K562 (cell line): ENCODE results near the gene RALGAPB. TPM values are rescaled to one million over a fixed set of nuclear protein-coding genes. Genes with fewer than 3 reads are reported as not detected.

Experiments used
- ATAC-seq: fragments of 200-7000 bp; cut with Tn5 transposase; 3 replicates; pipeline ENCODE4 v1.9.1; 2020; ENCODE audit warnings: moderate library complexity
- BruUV-seq: library from RNA; stranded (reverse); fragments of 400-500 nt; replicated peaks from 2 replicates; lab custom pipeline; 2021; lab: Mats Ljungman, UMichigan
- CTCF ChIA-PET: fragments of 300-600 bp; formaldehyde crosslinking; extraction: SDS; loops from one replicate; lab custom pipeline; 2021; ENCODE audit warnings: low intra/inter-chr PET ratio; lab: Yijun Ruan, JAX
- POLR2A ChIA-PET: fragments of 300-600, 350-650 bp; sonication (Branson Sonifier 250); formaldehyde crosslinking; extraction: SDS; loops from one replicate; lab custom pipeline; 2021; ENCODE audit warnings: antibody characterized with exemption, inconsistent platforms; lab: Yijun Ruan, JAX
- DNase-seq, 4 experiments: peaks; one replicate each; pipeline versions ENCODE4 v3.0.0 to v3.0.0-alpha.2; 2011 to 2018; ENCODE audit warnings: low spot score in 3 of 4, mixed read lengths in 3 of 4; ENCODE audit errors: extremely low read depth in 1 of 4
- FAIRE-seq: peaks from 2 replicates; lab custom pipeline; 2011; peaks lifted over from hg19 to GRCh38; lab: Jason Lieb, UNC
- H2AFZ ChIP-seq: 2 replicates; pipeline ENCODE4 v1.6.0; 2011; ENCODE audit warnings: low read depth, low read length, control low read depth, inconsistent platforms
- H3K27ac ChIP-seq: fragments of 200-600 bp; 3 replicates; pipeline ENCODE4 v1.8.0; 2011; ENCODE audit warnings: low read depth, mild to moderate bottlenecking, control low read depth, inconsistent platforms, low read length, moderate library complexity, mixed read lengths; ENCODE audit errors: extremely low read depth
- H3K27me3 ChIP-seq, 2 experiments: fragments of 300-600 bp in 1 of 2; 2 replicates in 1 of 2; 3 replicates in 1 of 2; pipeline versions ENCODE4 v1.6.0 to v1.8.0; 2011; ENCODE audit warnings: inconsistent platforms in 2 of 2, low read length in 2 of 2, mild to moderate bottlenecking in 1 of 2, mixed read lengths in 1 of 2, moderate library complexity in 1 of 2; ENCODE audit not compliant: control insufficient read depth in 2 of 2, insufficient read depth in 2 of 2
- H3K36me3 ChIP-seq: fragments of 300-600 bp; 3 replicates; pipeline ENCODE4 v1.8.0; 2011; ENCODE audit warnings: mild to moderate bottlenecking, low read length, inconsistent platforms; ENCODE audit not compliant: control insufficient read depth, insufficient read depth
- H3K4me1 ChIP-seq, 2 experiments: fragments of 200-600 bp in 1 of 2; replicated peaks in 1 of 2; 2 replicates in 1 of 2; 3 replicates in 1 of 2; pipeline versions ENCODE4 v1.5.1 to v1.8.0; 2011; ENCODE audit warnings: inconsistent platforms in 2 of 2, low read length in 2 of 2, mild to moderate bottlenecking in 1 of 2, mixed read lengths in 1 of 2, moderate library complexity in 1 of 2; ENCODE audit not compliant: control insufficient read depth in 2 of 2, insufficient read depth in 2 of 2
- H3K4me2 ChIP-seq: 2 replicates; pipeline ENCODE4 v1.6.1; 2011; ENCODE audit warnings: low read length, control low read depth, inconsistent platforms, mixed read lengths; ENCODE audit not compliant: insufficient read depth
- H3K4me3 ChIP-seq: fragments of 200-600 bp; sonication (generic), shearing (Covaris generic); 2 replicates; pipeline ENCODE4 v1.5.1; 2016; ENCODE audit warnings: control low read depth, inconsistent platforms
- H3K79me2 ChIP-seq: fragments of 200-600 bp; 3 replicates; pipeline ENCODE4 v1.8.0; 2011; ENCODE audit warnings: low read length, inconsistent platforms; ENCODE audit not compliant: control insufficient read depth, insufficient read depth
- H3K9ac ChIP-seq, 2 experiments: 2 replicates each; pipeline versions ENCODE4 v1.6.0 to v1.6.1; 2011; ENCODE audit warnings: low read depth in 2 of 2, low read length in 2 of 2, control low read depth in 1 of 2, inconsistent platforms in 1 of 2, mild to moderate bottlenecking in 1 of 2, mixed read lengths in 1 of 2; ENCODE audit not compliant: insufficient read depth in 1 of 2
- H3K9me1 ChIP-seq: one replicate; pipeline ENCODE4 v1.6.0; 2011; ENCODE audit warnings: inconsistent platforms, mild to moderate bottlenecking, low read length, moderate library complexity; ENCODE audit not compliant: control insufficient read depth, insufficient read depth
- H3K9me3 ChIP-seq: replicated peaks from 2 replicates; pipeline ENCODE4 v1.5.1; 2011; ENCODE audit warnings: low read depth, low read length, inconsistent platforms; ENCODE audit not compliant: control insufficient read depth, insufficient read depth
- H4K20me1 ChIP-seq: replicated peaks from 2 replicates; pipeline ENCODE4 v1.6.1; 2011; ENCODE audit warnings: low read length, inconsistent platforms, mixed read lengths; ENCODE audit not compliant: control insufficient read depth, insufficient read depth
- CREB3L1 ChIP-seq: fragments of 450-650 bp; IDR thresholded peaks from 2 replicates; pipeline ENCODE4 v1.6.1; 2014; ENCODE audit warnings: low read depth, mild to moderate bottlenecking, moderate library complexity, borderline replicate concordance
- DEAF1 ChIP-seq: fragments of 450-650 bp; formaldehyde crosslinking; IDR thresholded peaks from 2 replicates; pipeline ENCODE4 v1.4.0; 2020; ENCODE audit warnings: mild to moderate bottlenecking, moderate library complexity
- DPF2 ChIP-seq: fragments of 450-650 bp; IDR thresholded peaks from 2 replicates; pipeline ENCODE4 v1.6.1; 2016
- ETS1 ChIP-seq: conservative IDR thresholded peaks from 2 replicates; pipeline ENCODE4 v1.6.1; 2011; ENCODE audit warnings: low read depth, mild to moderate bottlenecking, low read length; ENCODE audit not compliant: control insufficient read depth
- EZH2 ChIP-seq: IDR thresholded peaks from 2 replicates; pipeline ENCODE4 v1.6.1; 2012; ENCODE audit warnings: low read depth, mild to moderate bottlenecking, inconsistent platforms, low read length, borderline replicate concordance
- FOXA1 ChIP-seq: fragments of 450-650 bp; IDR thresholded peaks from 2 replicates; pipeline ENCODE4 v1.6.1; 2016; ENCODE audit warnings: mild to moderate bottlenecking, borderline replicate concordance
- JUND ChIP-seq, 2 experiments: IDR thresholded peaks; 2 replicates in 1 of 2; 3 replicates in 1 of 2; pipeline ENCODE4 v1.6.1; 2011; ENCODE audit warnings: borderline replicate concordance in 2 of 2, low read depth in 2 of 2, low read length in 2 of 2, improper control_type of control experiment in 1 of 2, missing biosample characterization in 1 of 2, missing genetic modification characterization in 1 of 2, missing genetic modification reagents in 1 of 2
- POLR2AphosphoS5 ChIP-seq: IDR thresholded peaks from 2 replicates; pipeline ENCODE4 v1.6.1; 2011; ENCODE audit warnings: mild to moderate bottlenecking, low read depth, low read length, moderate library complexity; ENCODE audit not compliant: control insufficient read depth, insufficient read depth
- SETDB1 ChIP-seq: IDR thresholded peaks from one replicate; pipeline ENCODE4 v1.6.1; 2012; ENCODE audit warnings: low read length, control low read depth, inconsistent platforms
- SIN3A ChIP-seq, 2 experiments: fragments of 150-350 bp in 1 of 2; IDR thresholded peaks; 2 replicates each; pipeline ENCODE4 v1.6.1; 2011 to 2016; ENCODE audit warnings: borderline replicate concordance in 2 of 2, low read depth in 2 of 2, low read length in 2 of 2, mild to moderate bottlenecking in 2 of 2, moderate library complexity in 2 of 2; ENCODE audit not compliant: control insufficient read depth in 1 of 2
- TAL1 ChIP-seq: fragments of 450-650 bp; IDR thresholded peaks from 2 replicates; pipeline ENCODE4 v1.6.1; 2016; ENCODE audit warnings: mild to moderate bottlenecking
- TCF7 ChIP-seq: sonication (generic); IDR thresholded peaks from 2 replicates; pipeline ENCODE4 v1.6.1; 2016; ENCODE audit warnings: antibody characterized with exemption, borderline replicate concordance
- TCF7L2 ChIP-seq: fragments of 150-350 bp; IDR thresholded peaks from 2 replicates; pipeline ENCODE4 v1.6.1; 2016; ENCODE audit warnings: low read depth, mild to moderate bottlenecking, low read length, moderate library complexity
- ZNF696 ChIP-seq: fragments of 250-450 bp; sonication (Bioruptor Pico); conservative IDR thresholded peaks from 2 replicates; pipeline ENCODE4 v1.4.0; 2020; ENCODE audit warnings: mild to moderate bottlenecking, moderate library complexity
- WGBS: fragments of 100-300 bp; shearing (Covaris generic); methylation state at CpG from one replicate; pipeline ENCODE4 v1.1.6; 2016; ENCODE audit warnings: low coverage, mixed read lengths; ENCODE audit not compliant: insufficient coverage; ENCODE audit errors: missing lambda C conversion rate; 5-methylcytosine and 5-hydroxymethylcytosine counted together
- in situ Hi-C: fragments of 300-500 bp; cut with MboI; formaldehyde crosslinking; loops from 4 replicates; pipeline ENCODE4 v1.15.0; 2018; ENCODE audit warnings: inconsistent platforms, mixed read lengths
- intact Hi-C: fragments of 100-400 bp; cut with micrococcal nuclease; formaldehyde crosslinking; loops from 2 replicates; pipeline ENCODE4 v1.14.2; 2022
- polyA plus RNA-seq, 8 experiments: library from polyadenylated mRNA; depleted of rRNA in 4 of 8; stranded (reverse) in 5 of 8; unstranded in 3 of 8; fragments of >200 nt; fragmentation: Nextera tagmentation in 2 of 8; fragmentation: Illumina TruSeq in 1 of 8; extraction: Ambion mirVana in 2 of 8; extraction: Trizol in 1 of 8; gene quantifications; 2 replicates each; pipeline versions ENCODE4 v1.2.1 to v1.2.3, GENCODE V29; 2011 to 2014; ENCODE audit warnings: inconsistent platforms in 1 of 8, missing spikeins in 1 of 8
- total RNA-seq, 7 experiments: library from RNA; depleted of rRNA in 6 of 7; stranded (reverse); fragments of >200 nt in 6 of 7; fragmentation: Illumina TruSeq in 2 of 7; extraction: Trizol in 2 of 7; gene quantifications; 2 replicates each; pipeline versions ENCODE4 v1.2.1 to v1.2.3, GENCODE V29; 2011 to 2021; ENCODE audit warnings: low replicate concordance in 1 of 7

Gene RALGAPB
- total and polyA plus RNA-seq, 9 of the 15 experiments (the other 6 are each of a cell fraction or from before 2014, with no cell fraction given), result 4.3 to 25.6 (median 13.6) TPM

- TF ChIP-seq ETS1, result peak; percentile 68; the same call in 1 of the 2 replicates
- TF ChIP-seq FOXA1, result no peak
- TF ChIP-seq JUND (IDR thresholded peaks at IDR 0.05; ENCODE audit: borderline replicate concordance, low read depth, low read length), result 0 out of 2 replicates have a peak, but pooled peaks have one; percentile 5
- no peak for TF ChIP-seq JUND (tag; IDR thresholded peaks at IDR 0.05; ENCODE audit: borderline replicate concordance, low read depth, low read length)
- TF ChIP-seq TAL1, result peak; percentile 47; the same call in 1 of the 2 replicates
- peak; percentile 35; the same call in 1 of the 2 replicates for TF ChIP-seq DPF2
- no peak for TF ChIP-seq TCF7L2
- TF ChIP-seq POLR2AphosphoS5, result peak; percentile 43; the same call in 1 of the 2 replicates
Observed at GRCh38 chr20:38447931-38448675, 24.5 kb upstream of the RALGAPB start (continued).

- Histone ChIP-seq H3K4me3 (no peak overlapping the region), H3K27me3 (no peaks in the 10 kb centered on the region), H3K9me3 (no peaks in the 10 kb centered on the region), H3K9ac (no peak overlapping the region; a peak in 1 of 4 replicates), H2AFZ (no peak overlapping the region), H4K20me1 (no peaks in the 10 kb centered on the region), H3K9me1 (no peaks in the 10 kb centered on the region), H3K4me1 (peaks cover 35 to 46% of the 10 kb centered on the region in 2 experiments), H3K36me3 (peaks cover 33% of the 10 kb centered on the region), H3K27ac (no peak overlapping the region), H3K79me2 (peaks cover 24% of the 10 kb centered on the region), H3K4me2 (no peak overlapping the region)
- DNase-seq, result no peak
- no TSS peak for BruUV-seq
- in situ Hi-C loops, result no loop called here
- FAIRE-seq, result no peak
- intact Hi-C loops, result no loop called here
- no peak for ATAC-seq
- no peak for TF ChIP-seq EZH2
- no peak for TF ChIP-seq SIN3A (IDR thresholded peaks at IDR 0.05; ENCODE audit: borderline replicate concordance in 2 of 2, control insufficient read depth in 1 of 2, low read depth in 2 of 2, low read length in 2 of 2)
- TF ChIP-seq SETDB1, result no peak
- no peak for TF ChIP-seq ZNF696 (CRISPR knock-in tag)
- no peak for TF ChIP-seq CREB3L1
- no peak for TF ChIP-seq TCF7
- TF ChIP-seq DEAF1 (CRISPR knock-in tag), result no peak
- POLR2A ChIA-PET, result interaction anchor here (2.2 to 5.8 kb wide), 2 partner anchors 16 to 24 kb away, joined by 7 to 130 read pairs; partner anchors contain the start of genes RALGAPB and SNHG17
- WGBS, result 87% methylated on average over 3 of the region's 3 CpGs
- CTCF ChIA-PET, result no interaction called here
Observed at GRCh38 chr20:38449046-38449445, 23.6 kb upstream of the RALGAPB start.
